GM12878 (cell line): ENCODE results near the gene DMAP1. TPM values are rescaled to one million over a fixed set of nuclear protein-coding genes. Genes with fewer than 3 reads are reported as not detected.

Source experiments
- ATAC-seq: fragments of 200-7000 bp; cut with Tn5 transposase; 3 replicates; pipeline ENCODE4 v1.9.1; 2020; ENCODE audit warnings: mild to moderate bottlenecking, moderate library complexity
- BruUV-seq: library from RNA; stranded (reverse); fragments of 400-500 nt; replicated peaks from 2 replicates; lab custom pipeline; 2021; lab: Mats Ljungman, UMichigan
- CTCF ChIA-PET: fragments of 300-600 bp; sonication (Branson Sonifier 250); formaldehyde crosslinking; extraction: SDS; loops from one replicate; lab custom pipeline; 2021; ENCODE audit warnings: inconsistent platforms; lab: Yijun Ruan, JAX
- POLR2A ChIA-PET: fragments of 350-600 bp; formaldehyde crosslinking; extraction: SDS; loops from one replicate; lab custom pipeline; 2021; ENCODE audit warnings: inconsistent platforms; lab: Charles Lee
- RAD21 ChIA-PET: fragments of 300-600 bp; sonication (Branson Sonifier 250); formaldehyde crosslinking; loops from one replicate; lab custom pipeline; 2023; ENCODE audit warnings: antibody characterized with exemption; ENCODE audit not compliant: unreplicated experiment; lab: Charles Lee
- SMC1A ChIA-PET: fragments of 300-600 bp; sonication (Branson Sonifier 250); formaldehyde crosslinking; loops from one replicate; lab custom pipeline; 2023; ENCODE audit not compliant: unreplicated experiment, uncharacterized antibody; lab: Charles Lee
- DNase-seq: peaks from one replicate; pipeline ENCODE4 v3.0.0-alpha.2; 2011; ENCODE audit warnings: low read depth, low spot score
- FAIRE-seq: peaks from 3 replicates; lab custom pipeline; 2011; peaks lifted over from hg19 to GRCh38; lab: Jason Lieb, UNC
- H2AFZ ChIP-seq: 2 replicates; pipeline ENCODE4 v1.6.0; 2011; ENCODE audit warnings: low read depth, low read length, control low read depth; ENCODE audit not compliant: control insufficient read depth
- H3K27ac ChIP-seq: 2 replicates; pipeline ENCODE4 v1.5.1; 2011; ENCODE audit warnings: control low read depth; ENCODE audit not compliant: control insufficient read depth, insufficient read depth
- H3K27me3 ChIP-seq, 2 experiments: replicated peaks in 1 of 2; 2 replicates each; pipeline versions ENCODE4 v1.6.0 to v1.6.1; 2011; ENCODE audit warnings: low read length in 1 of 2; ENCODE audit not compliant: control insufficient read depth in 2 of 2, insufficient read depth in 2 of 2
- H3K36me3 ChIP-seq, 2 experiments: 2 replicates each; pipeline ENCODE4 v1.5.1; 2011; ENCODE audit warnings: low read length in 1 of 2; ENCODE audit not compliant: control insufficient read depth in 2 of 2, insufficient read depth in 2 of 2
- H3K4me1 ChIP-seq: 2 replicates; pipeline ENCODE4 v1.6.1; 2011; ENCODE audit warnings: mild to moderate bottlenecking, low read length, moderate library complexity, mixed read lengths; ENCODE audit not compliant: control insufficient read depth, insufficient read depth
- H3K4me2 ChIP-seq: 2 replicates; pipeline ENCODE4 v1.6.0; 2011; ENCODE audit warnings: control low read depth; ENCODE audit not compliant: control insufficient read depth, insufficient read depth
- H3K4me3 ChIP-seq: fragments of 200-600 bp; sonication (generic); 2 replicates; pipeline ENCODE4 v1.5.1; 2016
- H3K79me2 ChIP-seq: 2 replicates; pipeline ENCODE4 v1.6.0; 2011; ENCODE audit warnings: low read length; ENCODE audit not compliant: control insufficient read depth, insufficient read depth
- H3K9ac ChIP-seq: 2 replicates; pipeline ENCODE4 v1.8.0; 2011; ENCODE audit warnings: low read length, control low read depth, mixed read lengths; ENCODE audit not compliant: control insufficient read depth, insufficient read depth
- H3K9me3 ChIP-seq: replicated peaks from 3 replicates; pipeline ENCODE4 v1.5.1; 2011; ENCODE audit warnings: mild to moderate bottlenecking, low read length; ENCODE audit not compliant: control insufficient read depth, insufficient read depth
- H4K20me1 ChIP-seq: 2 replicates; pipeline ENCODE4 v1.6.0; 2011; ENCODE audit not compliant: control insufficient read depth, insufficient read depth
- BMI1 ChIP-seq: fragments of 450-650 bp; IDR thresholded peaks from 2 replicates; pipeline ENCODE4 v1.6.1; 2016; ENCODE audit warnings: mild to moderate bottlenecking, moderate library complexity, borderline replicate concordance
- CBX5 ChIP-seq: sonication (generic); IDR thresholded peaks from 2 replicates; pipeline ENCODE4 v1.6.1; 2016; ENCODE audit warnings: low read depth, moderate library complexity, mild to moderate bottlenecking, inconsistent platforms
- DPF2 ChIP-seq: fragments of 450-650 bp; IDR thresholded peaks from 2 replicates; pipeline ENCODE4 v1.6.1; 2017; ENCODE audit warnings: mild to moderate bottlenecking
- KAT2A ChIP-seq: conservative IDR thresholded peaks from 2 replicates; pipeline ENCODE4 v1.6.1; 2011; ENCODE audit warnings: low read depth, low read length; ENCODE audit not compliant: control insufficient read depth
- MEF2A ChIP-seq: IDR thresholded peaks from 2 replicates; pipeline ENCODE4 v1.6.1; 2011; ENCODE audit warnings: low read depth, mild to moderate bottlenecking, low read length, moderate library complexity; ENCODE audit not compliant: insufficient read depth
- MYB ChIP-seq: fragments of 150-350 bp; IDR thresholded peaks from 2 replicates; pipeline ENCODE4 v1.6.1; 2014; ENCODE audit warnings: mild to moderate bottlenecking, low read depth, low read length, borderline replicate concordance
- MYC ChIP-seq: IDR thresholded peaks from 2 replicates; pipeline ENCODE4 v1.6.1; 2011; ENCODE audit warnings: mild to moderate bottlenecking, low read length, moderate library complexity, inconsistent platforms; ENCODE audit not compliant: insufficient read depth, insufficient replicate concordance, insufficient read length, severe bottlenecking
- NFIC ChIP-seq: IDR thresholded peaks from 2 replicates; pipeline ENCODE4 v1.6.1; 2012; ENCODE audit warnings: low read depth, mild to moderate bottlenecking, inconsistent platforms, low read length, moderate library complexity
- NR2F1 ChIP-seq: fragments of 450-650 bp; conservative IDR thresholded peaks from 2 replicates; pipeline ENCODE4 v1.6.1; 2017; ENCODE audit warnings: mild to moderate bottlenecking
- POLR2AphosphoS5 ChIP-seq: IDR thresholded peaks from 2 replicates; pipeline ENCODE4 v1.6.1; 2011; ENCODE audit warnings: mild to moderate bottlenecking, low read length, inconsistent platforms
- RFX5 ChIP-seq: IDR thresholded peaks from 2 replicates; pipeline ENCODE4 v1.6.1; 2011; ENCODE audit warnings: low read depth, low read length, improper control_type of control experiment
- STAT1 ChIP-seq: fragments of 450-650 bp; conservative IDR thresholded peaks from 2 replicates; pipeline ENCODE4 v1.6.1; 2014; ENCODE audit warnings: antibody characterized with exemption, mild to moderate bottlenecking
- WGBS: methylation state at CpG from one replicate; pipeline ENCODE4 v1.1.6; 2016; ENCODE audit warnings: low lambda C conversion rate; ENCODE audit not compliant: insufficient replicate concordance, insufficient coverage; ENCODE audit errors: missing lambda C conversion rate; 5-methylcytosine and 5-hydroxymethylcytosine counted together
- in situ Hi-C: fragments of 300-500 bp; cut with MboI; formaldehyde crosslinking; loops from 9 replicates; pipeline ENCODE4 v1.14.3; 2018; ENCODE audit warnings: mixed read lengths
- intact Hi-C: fragments of 100-400 bp; cut with micrococcal nuclease; formaldehyde crosslinking; loops from one replicate; pipeline ENCODE4 v1.14.2; 2022; ENCODE audit not compliant: unreplicated experiment
- polyA plus RNA-seq, 11 experiments: library from polyadenylated mRNA; depleted of rRNA in 4 of 11; unstranded in 6 of 11; stranded (reverse) in 5 of 11; fragments of >200 nt; fragmentation: Nextera tagmentation in 4 of 11; fragmentation: Illumina TruSeq in 1 of 11; extraction: Ambion mirVana in 4 of 11; extraction: Trizol in 1 of 11; gene quantifications; 1 replicate in 1 of 11; 2 replicates in 10 of 11; pipeline versions ENCODE4 v1.2.1 to v1.2.3, GENCODE V29; 2011 to 2016; ENCODE audit warnings: inconsistent platforms in 2 of 11, missing spikeins in 2 of 11, low read depth in 1 of 11
- total RNA-seq, 4 experiments: library from RNA; depleted of rRNA in 3 of 4; stranded (reverse); fragments of >200 nt in 3 of 4; fragmentation: Illumina TruSeq in 1 of 4; extraction: Trizol in 1 of 4; gene quantifications; 2 replicates each; pipeline versions ENCODE4 v1.2.1 to v1.2.3, GENCODE V29; 2013 to 2021
- TF ChIP-seq, protein P1 (sequence below): IDR thresholded peaks from 2 replicates; pipeline ENCODE4 v1.6.1; 2012; ENCODE audit warnings: low read length, inconsistent platforms

DMAP1 gene
- total and polyA plus RNA-seq, 10 of the 15 experiments (the other 5 are each of a cell fraction or from before 2014, with no cell fraction given) = 1.9 to 59.1 (median 37.7) TPM

DNA sequence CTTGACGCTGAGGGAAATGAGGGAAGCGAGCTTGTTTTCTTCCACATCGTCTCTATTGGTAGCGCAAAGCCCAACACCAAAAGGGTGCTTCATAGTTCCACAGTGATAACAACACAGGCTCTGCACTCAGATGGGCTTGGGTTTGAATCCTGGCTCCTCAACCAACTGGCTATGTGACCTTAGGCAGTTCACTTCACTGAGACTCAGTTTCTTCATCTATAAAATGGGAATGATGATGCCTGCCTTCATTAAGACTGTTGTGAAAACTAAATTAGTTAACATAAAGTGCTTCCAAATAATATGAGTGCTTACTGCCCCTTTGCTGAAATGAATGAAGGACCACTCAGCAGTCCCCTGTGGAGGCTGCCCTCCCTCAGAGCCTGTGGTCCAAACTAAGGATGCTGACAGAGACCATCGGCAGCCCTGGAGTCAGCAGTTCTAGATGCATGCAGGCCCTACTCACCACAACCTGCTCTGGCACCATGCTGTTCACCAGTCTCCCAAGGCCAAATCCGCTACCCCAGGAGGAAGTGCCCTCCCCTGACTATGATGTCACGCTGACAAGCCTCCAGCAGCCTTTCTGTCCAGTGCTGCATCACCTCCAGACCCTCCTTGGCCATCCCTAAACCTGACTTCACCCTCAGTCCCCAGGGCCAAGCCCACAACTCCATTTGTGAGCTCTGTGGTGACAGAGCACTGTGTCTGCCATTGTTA lies 30.7 kb downstream of the DMAP1 start:
- H3K79me2 ChIP-seq = no peaks in the 10 kb centered on the region
- in situ Hi-C loops (no loop called here), intact Hi-C loops (no loop called here)
- TF ChIP-seq MYB = no peak
- TF ChIP-seq MYC = no peak
- no peak for TF ChIP-seq NR2F1
- no peak for TF ChIP-seq NFIC
- 88% methylated on average over 7 of the region's 7 CpGs for WGBS
- POLR2A ChIA-PET = no interaction called here
- SMC1A ChIA-PET = no interaction called here
- ATAC-seq (no peak), DNase-seq (no peak), FAIRE-seq (no peak)
- no peak overlapping the region for H2AFZ ChIP-seq
- no peak overlapping the region for H3K27ac ChIP-seq
- H3K27me3 ChIP-seq = no peaks in the 10 kb centered on the region
- H3K9me3 ChIP-seq = no peaks in the 10 kb centered on the region
- no peaks in the 10 kb centered on the region for H4K20me1 ChIP-seq
- H3K4me3 ChIP-seq = no peak overlapping the region
- CTCF ChIA-PET = no interaction called here
- no peak overlapping the region for H3K9ac ChIP-seq
- H3K4me1 ChIP-seq = no peaks in the 10 kb centered on the region
- RAD21 ChIA-PET = no interaction called here
- no peak overlapping the region for H3K4me2 ChIP-seq
- BruUV-seq = no TSS peak
- H3K36me3 ChIP-seq = peaks cover 0 to 3% of the 10 kb centered on the region in 2 experiments; a peak in 2 of 4 replicates

DNA sequence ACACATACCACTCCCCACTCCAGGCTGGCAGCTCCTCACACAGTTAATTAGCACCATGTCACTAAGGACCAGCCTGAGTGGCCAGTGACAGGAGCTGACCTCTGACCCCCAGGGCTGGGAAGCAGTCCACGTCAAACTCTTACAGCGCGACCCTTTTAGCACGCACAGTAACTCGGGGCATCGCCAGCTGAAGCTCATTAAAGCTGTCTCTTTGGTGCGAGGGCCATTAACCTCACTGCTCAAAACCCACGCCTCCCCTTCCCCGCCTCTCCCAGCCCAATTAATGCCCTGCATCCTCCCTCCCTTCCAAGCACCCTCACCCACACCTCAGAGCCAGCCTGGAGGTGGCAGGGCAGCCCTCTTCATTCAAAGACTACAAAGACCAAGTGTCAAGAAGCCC lies 31.7 kb downstream of the DMAP1 start:
- Histone ChIP-seq H3K79me2 (no peaks in the 10 kb centered on the region), H4K20me1 (no peaks in the 10 kb centered on the region), H2AFZ (no peak overlapping the region), H3K4me3 (no peak overlapping the region), H3K4me2 (no peak overlapping the region), H3K9me3 (no peaks in the 10 kb centered on the region), H3K36me3 (peaks cover 0 to 1% of the 10 kb centered on the region in 2 experiments; a peak in 2 of 4 replicates), H3K4me1 (no peaks in the 10 kb centered on the region), H3K27ac (no peak overlapping the region), H3K9ac (no peak overlapping the region), H3K27me3 (no peaks in the 10 kb centered on the region)
- ATAC-seq (no peak), DNase-seq (no peak), FAIRE-seq (no peak)
- intact Hi-C loops = no loop called here
- POLR2A ChIA-PET = no interaction called here
- no peak for TF ChIP-seq STAT1
- TF ChIP-seq BMI1 = no peak
- TF ChIP-seq KAT2A = no peak
- TF ChIP-seq CBX5 = no peak
- TF ChIP-seq NFIC = no peak
- no peak for TF ChIP-seq DPF2
- no peak for TF ChIP-seq RFX5
- TF ChIP-seq MEF2A = no peak
- TF ChIP-seq, protein P1, sequence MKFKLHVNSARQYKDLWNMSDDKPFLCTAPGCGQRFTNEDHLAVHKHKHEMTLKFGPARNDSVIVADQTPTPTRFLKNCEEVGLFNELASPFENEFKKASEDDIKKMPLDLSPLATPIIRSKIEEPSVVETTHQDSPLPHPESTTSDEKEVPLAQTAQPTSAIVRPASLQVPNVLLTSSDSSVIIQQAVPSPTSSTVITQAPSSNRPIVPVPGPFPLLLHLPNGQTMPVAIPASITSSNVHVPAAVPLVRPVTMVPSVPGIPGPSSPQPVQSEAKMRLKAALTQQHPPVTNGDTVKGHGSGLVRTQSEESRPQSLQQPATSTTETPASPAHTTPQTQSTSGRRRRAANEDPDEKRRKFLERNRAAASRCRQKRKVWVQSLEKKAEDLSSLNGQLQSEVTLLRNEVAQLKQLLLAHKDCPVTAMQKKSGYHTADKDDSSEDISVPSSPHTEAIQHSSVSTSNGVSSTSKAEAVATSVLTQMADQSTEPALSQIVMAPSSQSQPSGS = no peak
- no peak for TF ChIP-seq POLR2AphosphoS5
- in situ Hi-C loops = no loop called here
- SMC1A ChIA-PET = no interaction called here
- RAD21 ChIA-PET = no interaction called here
- CTCF ChIA-PET = no interaction called here
- WGBS = over 99% methylated on average over 9 of the region's 9 CpGs
- BruUV-seq = no TSS peak
